Activated T-helper 1 cell treated with Interleukin-2 at 50 U/mL for 16 hours (primary cell): Measurements from ENCODE around the gene ALDH7A1.

Source experiments
- DNase-seq: peaks from one replicate; pipeline ENCODE4 v3.0.0-alpha.2; 2020; ENCODE audit warnings: low read depth

ALDH7A1 gene

GRCh38 chr5:126508962-126509279 lies 86.1 kb downstream of the ALDH7A1 start:
- DNase-seq: no peak

- no peak for DNase-seq
These were observed 86.6 kb downstream of the ALDH7A1 start for GRCh38 chr5:126508251-126508961.

- DNase-seq: no peak
These were observed 88.9 kb downstream of the ALDH7A1 start for GRCh38 chr5:126506079-126506478.

- no peak for DNase-seq
These were observed 91.4 kb downstream of the ALDH7A1 start for GRCh38 chr5:126503602-126504104.

- DNase-seq: no peak
These were observed 93.6 kb downstream of the ALDH7A1 start for GRCh38 chr5:126501448-126501847.

GRCh38 chr5:126499853-126500342 lies 95.1 kb downstream of the ALDH7A1 start:
- no peak for DNase-seq

- DNase-seq: no peak
These were observed 95.7 kb downstream of the ALDH7A1 start for GRCh38 chr5:126499278-126499677.

GRCh38 chr5:126497506-126497905 lies 97.5 kb downstream of the ALDH7A1 start:
- no peak for DNase-seq

GRCh38 chr5:126494393-126494792 lies 100.6 kb downstream of the ALDH7A1 start:
- no peak for DNase-seq

- no peak for DNase-seq
These were observed 102.1 kb downstream of the ALDH7A1 start for GRCh38 chr5:126492939-126493338.

- no peak for DNase-seq
These were observed 104.7 kb downstream of the ALDH7A1 start for GRCh38 chr5:126490167-126490940.

GRCh38 chr5:126488443-126489065 lies 106.5 kb downstream of the ALDH7A1 start:
- no peak for DNase-seq

- no peak for DNase-seq
These were observed 107.4 kb downstream of the ALDH7A1 start for GRCh38 chr5:126487596-126487995.

GRCh38 chr5:126486332-126486731 lies 108.7 kb downstream of the ALDH7A1 start:
- no peak for DNase-seq

GRCh38 chr5:126484253-126484652 lies 110.8 kb downstream of the ALDH7A1 start:
- no peak for DNase-seq

GRCh38 chr5:126483156-126483555 lies 111.9 kb downstream of the ALDH7A1 start:
- no peak for DNase-seq

GRCh38 chr5:126482591-126482990 lies 112.4 kb downstream of the ALDH7A1 start:
- DNase-seq: no peak

GRCh38 chr5:126481243-126481642 lies 113.8 kb downstream of the ALDH7A1 start:
- no peak for DNase-seq
